AG04450 (cell line): ENCODE data around the gene GPRC5C. TPM values are rescaled to one million over a fixed set of nuclear protein-coding genes. Genes with fewer than 3 reads are reported as not detected.

ENCODE experiments used
- CTCF ChIA-PET: fragments of 300-600, 350-600 bp; formaldehyde crosslinking; extraction: SDS; loops from one replicate; lab custom pipeline; 2022; ENCODE audit warnings: antibody characterized with exemption, inconsistent platforms; lab: Charles Lee
- POLR2A ChIA-PET: fragments of 350-600 bp; formaldehyde crosslinking; extraction: SDS; loops from one replicate; lab custom pipeline; 2021; ENCODE audit warnings: antibody characterized with exemption, inconsistent platforms; lab: Yijun Ruan, JAX
- DNase-seq: peaks from one replicate; pipeline ENCODE4 v3.0.0-alpha.2; 2011; ENCODE audit warnings: low read depth, low spot score
- H3K27ac ChIP-seq: one replicate; pipeline ENCODE4 v1.5.1; 2012; ENCODE audit warnings: low read depth, low read length, control low read depth
- H3K27me3 ChIP-seq: one replicate; pipeline ENCODE4 v1.6.0; 2012; ENCODE audit warnings: low read length; ENCODE audit not compliant: control insufficient read depth, insufficient read depth
- H3K4me3 ChIP-seq: 2 replicates; pipeline ENCODE4 v1.5.1; 2011; ENCODE audit warnings: mild to moderate bottlenecking, low read depth, low read length, control low read depth
- H3K9me3 ChIP-seq: 2 replicates; pipeline ENCODE4 v1.5.1; 2012; ENCODE audit warnings: low read length; ENCODE audit not compliant: control insufficient read depth, insufficient read depth
- CTCF ChIP-seq: IDR thresholded peaks from 2 replicates; pipeline ENCODE4 v1.5.1; 2011; ENCODE audit warnings: low read depth, low read length, control low read depth, inconsistent platforms
- polyA plus RNA-seq: library from polyadenylated mRNA; depleted of rRNA; stranded (reverse); fragments of >200 nt; gene quantifications from 2 replicates; pipeline ENCODE4 v1.2.3, GENCODE V29; 2011

Gene GPRC5C
- polyA plus RNA-seq, 1 experiment = 0.14 TPM

GRCh38 chr17:74460996-74461395 is 29.1 kb downstream of the GPRC5C start:
- Histone ChIP-seq H3K27ac (no peak overlapping the region), H3K9me3 (no peaks in the 10 kb centered on the region; the same call in 1 of the 2 replicates), H3K27me3 (no peaks in the 10 kb centered on the region), H3K4me3 (no peak overlapping the region)
- CTCF ChIA-PET = no interaction called here
- no peak for TF ChIP-seq CTCF
- POLR2A ChIA-PET = no interaction called here
- DNase-seq = no peak

GRCh38 chr17:74461611-74462010 is 29.7 kb downstream of the GPRC5C start:
- Histone ChIP-seq H3K27ac (no peak overlapping the region), H3K9me3 (no peaks in the 10 kb centered on the region; the same call in 1 of the 2 replicates), H3K4me3 (no peak overlapping the region), H3K27me3 (peaks cover 2% of the 10 kb centered on the region)
- TF ChIP-seq CTCF = no peak
- ChIA-PET POLR2A (no interaction called here), CTCF (no interaction called here)
- no peak for DNase-seq

- DNase-seq = no peak
- Histone ChIP-seq H3K27me3 (peaks cover 3% of the 10 kb centered on the region), H3K27ac (no peak overlapping the region), H3K4me3 (no peak overlapping the region), H3K9me3 (no peaks in the 10 kb centered on the region; the same call in 1 of the 2 replicates)
- no peak for TF ChIP-seq CTCF
- POLR2A ChIA-PET = no interaction called here
- CTCF ChIA-PET = interaction anchor here (1.2 kb wide), 1 partner anchor 86 kb away, joined by 3 read pairs; no protein-coding TSS in a partner anchor
These were observed 33.0 kb downstream of the GPRC5C start for GRCh38 chr17:74464730-74465377.

GRCh38 chr17:74465378-74466110 is 33.7 kb downstream of the GPRC5C start:
- H3K4me3 ChIP-seq = no peak overlapping the region
- POLR2A ChIA-PET = no interaction called here
- DNase-seq = no peak
- H3K27ac ChIP-seq = no peak overlapping the region
- TF ChIP-seq CTCF = no peak
- H3K9me3 ChIP-seq = no peaks in the 10 kb centered on the region; the same call in 1 of the 2 replicates
- peaks cover 3% of the 10 kb centered on the region for H3K27me3 ChIP-seq
- CTCF ChIA-PET = interaction anchor here (0.6 kb wide), 1 partner anchor 233 kb away, joined by 4 read pairs; no protein-coding TSS in a partner anchor
